ENCODE data around the gene RAD23A.
"Not testable (repeated sequence)": the region's sequence is repeated elsewhere in the genome, so short reads cannot be mapped to it uniquely, and the experiment has no call there.

The RAD23A gene

GRCh38 chr19:12974301-12975220 lies 28.9 kb downstream of the RAD23A start:
- WGBS, 2 donors (ENCODE audit: extremely low coverage in 2 of 2, insufficient read length in 2 of 2, insufficient replicate concordance in 1 of 2): no CpG with 5 or more reads among the region's 19 CpGs
- Histone ChIP-seq H2BK15ac (ENCODE audit: low read length) (peak overlapping the region; percentile 81), H3K79me1 (ENCODE audit: low read depth, low read length) (no peaks in the 10 kb centered on the region), H2BK120ac (ENCODE audit: low read depth, low read length) (no peak overlapping the region), H3K36me3 (replicated peaks in 1 of 2; ENCODE audit: control insufficient read depth in 2 of 2, insufficient read depth in 2 of 2, low read length in 2 of 2) (no peaks in the 10 kb centered on the region), H3K18ac (ENCODE audit: low read length) (peak overlapping the region; percentile 28), H3K4me1 (ENCODE audit: control insufficient read depth in 2 of 2, insufficient read depth in 1 of 2, low read depth in 1 of 2, low read length in 2 of 2) (no peaks in the 10 kb centered on the region), H2BK5ac (ENCODE audit: low read length) (peak overlapping the region; percentile 53), H4K91ac (ENCODE audit: low read depth, low read length, poor library complexity) (no peak overlapping the region), H3K23ac (ENCODE audit: low read depth, low read length, poor library complexity) (no peak overlapping the region), H2AFZ (ENCODE audit: low read length) (no peak overlapping the region), H4K8ac (ENCODE audit: low read depth, low read length) (no peak overlapping the region), H3K4me3 (ENCODE audit: low read length in 2 of 2) (no peak overlapping the region), H3K4me2 (ENCODE audit: insufficient read depth, low read length, poor library complexity, severe bottlenecking) (no peak overlapping the region), H3K9me3 (replicated peaks in 1 of 2; ENCODE audit: control insufficient read depth in 2 of 2, insufficient read depth in 1 of 2, low read depth in 1 of 2, low read length in 2 of 2) (no peaks in the 10 kb centered on the region), H3K4ac (ENCODE audit: low read length) (no peak overlapping the region), H3K9ac (ENCODE audit: low read depth, low read length, poor library complexity) (no peak overlapping the region), H3K14ac (ENCODE audit: low read length) (no peak overlapping the region), H3K27ac (replicated peaks; ENCODE audit: low read length) (no peak overlapping the region), H3K27me3 (ENCODE audit: control insufficient read depth in 3 of 3, insufficient read depth in 3 of 3, low read depth in 1 of 3, low read length in 3 of 3) (peaks cover 0 to 41% (median 0%) of the 10 kb centered on the region in 3 experiments), H2BK12ac (ENCODE audit: low read length) (peak overlapping the region; percentile 7), H2AK5ac (ENCODE audit: low read depth, low read length) (peak overlapping the region; percentile 81)
- no peak for DNase-seq (ENCODE audit: low spot score)

DNA sequence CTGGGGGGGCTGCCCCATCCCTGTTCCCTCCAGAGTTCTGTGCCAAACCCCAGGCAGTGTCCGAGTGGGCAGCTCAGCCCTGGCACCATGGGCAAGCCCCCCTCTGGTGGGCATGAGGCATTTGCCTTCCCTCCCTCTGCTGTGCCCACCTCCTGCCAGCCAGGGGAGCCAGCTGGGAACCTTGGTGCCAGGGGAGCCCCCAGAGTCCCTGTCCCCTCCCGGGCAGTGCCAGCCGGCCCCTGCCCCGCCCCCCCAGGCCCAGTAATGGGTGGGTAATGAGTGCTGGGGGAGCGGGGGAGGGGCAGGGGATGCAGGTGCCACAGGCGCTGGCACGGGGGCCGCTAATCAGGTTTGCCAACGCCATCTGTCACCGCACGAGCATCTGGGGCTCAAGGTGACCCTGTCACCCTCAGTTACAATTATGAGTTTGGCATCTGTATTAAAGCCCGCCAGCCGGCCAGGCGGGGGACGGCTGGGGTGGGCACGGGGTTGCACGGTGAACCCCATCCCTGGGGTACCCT lies 29.6 kb downstream of the RAD23A start:
- no peak overlapping the region for H3K27ac ChIP-seq (replicated peaks; ENCODE audit: low read length)
- no peaks in the 10 kb centered on the region for H3K9me3 ChIP-seq (replicated peaks in 1 of 2; ENCODE audit: control insufficient read depth in 2 of 2, insufficient read depth in 1 of 2, low read depth in 1 of 2, low read length in 2 of 2)
- H3K9ac ChIP-seq (ENCODE audit: low read depth, low read length, poor library complexity): peak overlapping the region; percentile 44
- H2BK5ac ChIP-seq (ENCODE audit: low read length): peak overlapping the region; percentile 53
- no peaks in the 10 kb centered on the region for H3K4me1 ChIP-seq (ENCODE audit: control insufficient read depth in 2 of 2, insufficient read depth in 1 of 2, low read depth in 1 of 2, low read length in 2 of 2)
- H3K79me1 ChIP-seq (ENCODE audit: low read depth, low read length): no peaks in the 10 kb centered on the region
- H3K23ac ChIP-seq (ENCODE audit: low read depth, low read length, poor library complexity): no peak overlapping the region
- peak overlapping the region; percentile 7 for H2BK12ac ChIP-seq (ENCODE audit: low read length)
- no peak overlapping the region for H3K4me2 ChIP-seq (ENCODE audit: insufficient read depth, low read length, poor library complexity, severe bottlenecking)
- DNase-seq (ENCODE audit: low spot score): no peak
- H3K14ac ChIP-seq (ENCODE audit: low read length): peak overlapping the region; percentile 21
- H2AFZ ChIP-seq (ENCODE audit: low read length): no peak overlapping the region
- WGBS, 2 donors (ENCODE audit: extremely low coverage in 2 of 2, insufficient read length in 2 of 2, insufficient replicate concordance in 1 of 2): no CpG with 5 or more reads among the region's 17 CpGs
- no peak overlapping the region for H4K8ac ChIP-seq (ENCODE audit: low read depth, low read length)
- H2BK15ac ChIP-seq (ENCODE audit: low read length): peak overlapping the region; percentile 81
- no peak overlapping the region for H2BK120ac ChIP-seq (ENCODE audit: low read depth, low read length)
- peaks cover 0 to 34% (median 0%) of the 10 kb centered on the region in 3 experiments for H3K27me3 ChIP-seq (ENCODE audit: control insufficient read depth in 3 of 3, insufficient read depth in 3 of 3, low read depth in 1 of 3, low read length in 3 of 3)
- no peak overlapping the region for H3K4me3 ChIP-seq (ENCODE audit: low read length in 2 of 2)
- H4K91ac ChIP-seq (ENCODE audit: low read depth, low read length, poor library complexity): no peak overlapping the region
- no peak overlapping the region for H3K4ac ChIP-seq (ENCODE audit: low read length)
- H2AK5ac ChIP-seq (ENCODE audit: low read depth, low read length): peak overlapping the region; percentile 81
- no peak overlapping the region for H3K18ac ChIP-seq (ENCODE audit: low read length)
- H3K36me3 ChIP-seq (replicated peaks in 1 of 2; ENCODE audit: control insufficient read depth in 2 of 2, insufficient read depth in 2 of 2, low read length in 2 of 2): no peaks in the 10 kb centered on the region

DNA sequence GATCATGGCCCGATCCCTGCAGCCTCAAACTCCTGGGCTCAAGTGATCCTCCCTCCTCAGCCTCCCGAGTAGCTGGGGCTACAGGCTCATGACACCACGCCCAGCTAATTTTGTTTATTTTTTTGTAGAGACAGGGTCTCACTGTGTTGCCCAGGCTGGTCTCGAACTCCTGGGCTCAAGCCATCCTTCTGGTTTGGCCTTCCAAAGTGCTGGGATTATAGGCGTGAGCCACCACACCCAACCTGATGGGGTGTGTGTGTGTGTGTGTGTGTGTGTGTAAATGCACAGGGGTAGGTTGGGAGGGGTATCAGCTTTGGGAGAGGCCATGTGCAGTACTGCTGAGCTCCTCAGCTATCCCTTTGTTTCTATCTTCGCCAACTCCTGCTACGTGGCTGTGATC lies 30.4 kb downstream of the RAD23A start:
- not testable (repeated sequence) for H4K8ac ChIP-seq (ENCODE audit: low read depth, low read length); H2BK12ac ChIP-seq (ENCODE audit: low read length); H2BK120ac ChIP-seq (ENCODE audit: low read depth, low read length); H2AFZ ChIP-seq (ENCODE audit: low read length); H3K23ac ChIP-seq (ENCODE audit: low read depth, low read length, poor library complexity); H3K4me2 ChIP-seq (ENCODE audit: insufficient read depth, low read length, poor library complexity, severe bottlenecking); H3K36me3 ChIP-seq (replicated peaks in 1 of 2; ENCODE audit: control insufficient read depth in 2 of 2, insufficient read depth in 2 of 2, low read length in 2 of 2); DNase-seq (ENCODE audit: low spot score); H3K9ac ChIP-seq (ENCODE audit: low read depth, low read length, poor library complexity); H3K9me3 ChIP-seq (replicated peaks in 1 of 2; ENCODE audit: control insufficient read depth in 2 of 2, insufficient read depth in 1 of 2, low read depth in 1 of 2, low read length in 2 of 2); H3K79me1 ChIP-seq (ENCODE audit: low read depth, low read length); H2AK5ac ChIP-seq (ENCODE audit: low read depth, low read length); H4K91ac ChIP-seq (ENCODE audit: low read depth, low read length, poor library complexity); H2BK15ac ChIP-seq (ENCODE audit: low read length); H3K18ac ChIP-seq (ENCODE audit: low read length); H3K4ac ChIP-seq (ENCODE audit: low read length); H3K4me1 ChIP-seq (ENCODE audit: control insufficient read depth in 2 of 2, insufficient read depth in 1 of 2, low read depth in 1 of 2, low read length in 2 of 2); H3K27ac ChIP-seq (replicated peaks; ENCODE audit: low read length); H3K14ac ChIP-seq (ENCODE audit: low read length); H3K4me3 ChIP-seq (ENCODE audit: low read length in 2 of 2)
- no CpG with 5 or more reads among the region's 7 CpGs for WGBS, 2 donors (ENCODE audit: extremely low coverage in 2 of 2, insufficient read length in 2 of 2, insufficient replicate concordance in 1 of 2)
- H3K27me3 ChIP-seq (ENCODE audit: control insufficient read depth in 3 of 3, insufficient read depth in 3 of 3, low read depth in 1 of 3, low read length in 3 of 3): peaks cover 0 to 33% (median 0%) of the 10 kb centered on the region in 3 experiments
- peak overlapping the region; percentile 53 for H2BK5ac ChIP-seq (ENCODE audit: low read length)

DNA sequence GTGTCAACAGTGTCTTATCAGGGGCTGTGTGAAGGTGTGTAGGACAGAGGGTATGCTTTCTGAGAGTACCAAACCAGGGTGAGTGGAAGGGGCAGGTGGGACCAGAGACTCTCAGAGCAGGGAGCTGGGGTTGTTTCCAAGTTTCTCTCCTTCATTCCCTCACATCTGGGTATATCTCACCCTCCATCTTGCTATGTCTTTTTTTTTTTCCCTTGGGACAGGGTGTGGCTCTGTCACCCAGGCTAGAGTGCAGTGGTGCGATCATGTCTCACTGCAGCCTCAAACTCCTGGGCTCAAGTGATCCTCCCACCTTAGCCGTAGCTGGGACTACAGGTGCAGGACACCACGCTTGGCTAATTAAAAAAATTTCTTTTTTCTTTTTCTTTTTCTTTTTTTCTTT lies 34.3 kb downstream of the RAD23A start:
- Histone ChIP-seq H2BK5ac (ENCODE audit: low read length) (no peak overlapping the region), H3K9me3 (replicated peaks in 1 of 2; ENCODE audit: control insufficient read depth in 2 of 2, insufficient read depth in 1 of 2, low read depth in 1 of 2, low read length in 2 of 2) (peaks cover 0 to 5% of the 10 kb centered on the region in 2 donors), H3K27ac (replicated peaks; ENCODE audit: low read length) (no peak overlapping the region), H3K18ac (ENCODE audit: low read length) (no peak overlapping the region), H3K9ac (ENCODE audit: low read depth, low read length, poor library complexity) (no peak overlapping the region), H3K14ac (ENCODE audit: low read length) (no peak overlapping the region), H3K79me1 (ENCODE audit: low read depth, low read length) (no peaks in the 10 kb centered on the region), H2BK15ac (ENCODE audit: low read length) (no peak overlapping the region), H4K8ac (ENCODE audit: low read depth, low read length) (no peak overlapping the region), H4K91ac (ENCODE audit: low read depth, low read length, poor library complexity) (no peak overlapping the region), H3K4me1 (ENCODE audit: control insufficient read depth in 2 of 2, insufficient read depth in 1 of 2, low read depth in 1 of 2, low read length in 2 of 2) (peaks cover 3 to 6% of the 10 kb centered on the region in 2 donors), H3K4ac (ENCODE audit: low read length) (no peak overlapping the region), H3K27me3 (ENCODE audit: control insufficient read depth in 3 of 3, insufficient read depth in 3 of 3, low read depth in 1 of 3, low read length in 3 of 3) (peaks cover 0 to 45% (median 21%) of the 10 kb centered on the region in 3 experiments), H3K4me2 (ENCODE audit: insufficient read depth, low read length, poor library complexity, severe bottlenecking) (no peak overlapping the region), H3K4me3 (ENCODE audit: low read length in 2 of 2) (no peak overlapping the region), H3K23ac (ENCODE audit: low read depth, low read length, poor library complexity) (no peak overlapping the region), H2AK5ac (ENCODE audit: low read depth, low read length) (no peak overlapping the region), H3K36me3 (replicated peaks in 1 of 2; ENCODE audit: control insufficient read depth in 2 of 2, insufficient read depth in 2 of 2, low read length in 2 of 2) (no peaks in the 10 kb centered on the region), H2BK120ac (ENCODE audit: low read depth, low read length) (no peak overlapping the region), H2AFZ (ENCODE audit: low read length) (no peak overlapping the region), H2BK12ac (ENCODE audit: low read length) (no peak overlapping the region)
- DNase-seq (ENCODE audit: low spot score): no peak
- no CpG with 5 or more reads among the region's 3 CpGs for WGBS, 2 donors (ENCODE audit: extremely low coverage in 2 of 2, insufficient read length in 2 of 2, insufficient replicate concordance in 1 of 2)

All from neuronal stem cell (in vitro differentiated cells).